ENCODE data around the gene KCNH2.

- TF ChIP-seq CTCF (IDR thresholded peaks at IDR 0.05; ENCODE audit: low read depth, low read length): no peak
- no peak for TF ChIP-seq MYC (IDR thresholded peaks at IDR 0.05; ENCODE audit: low read depth, low read length)
- TF ChIP-seq POLR2A (IDR thresholded peaks at IDR 0.05; ENCODE audit: extremely low read depth, insufficient read length): no peak
Observed at GRCh38 chr7:151006590-151007300, 28.6 kb upstream of the KCNH2 start.
